Measurements from ENCODE around the gene NEK2.
A peak's percentile ranks its signal among the peaks of the same experiment; 100 is the strongest.
"Not testable (repeated sequence)": the region's sequence is repeated elsewhere in the genome, so short reads cannot be mapped to it uniquely, and the experiment has no call there.

NEK2 gene

DNA sequence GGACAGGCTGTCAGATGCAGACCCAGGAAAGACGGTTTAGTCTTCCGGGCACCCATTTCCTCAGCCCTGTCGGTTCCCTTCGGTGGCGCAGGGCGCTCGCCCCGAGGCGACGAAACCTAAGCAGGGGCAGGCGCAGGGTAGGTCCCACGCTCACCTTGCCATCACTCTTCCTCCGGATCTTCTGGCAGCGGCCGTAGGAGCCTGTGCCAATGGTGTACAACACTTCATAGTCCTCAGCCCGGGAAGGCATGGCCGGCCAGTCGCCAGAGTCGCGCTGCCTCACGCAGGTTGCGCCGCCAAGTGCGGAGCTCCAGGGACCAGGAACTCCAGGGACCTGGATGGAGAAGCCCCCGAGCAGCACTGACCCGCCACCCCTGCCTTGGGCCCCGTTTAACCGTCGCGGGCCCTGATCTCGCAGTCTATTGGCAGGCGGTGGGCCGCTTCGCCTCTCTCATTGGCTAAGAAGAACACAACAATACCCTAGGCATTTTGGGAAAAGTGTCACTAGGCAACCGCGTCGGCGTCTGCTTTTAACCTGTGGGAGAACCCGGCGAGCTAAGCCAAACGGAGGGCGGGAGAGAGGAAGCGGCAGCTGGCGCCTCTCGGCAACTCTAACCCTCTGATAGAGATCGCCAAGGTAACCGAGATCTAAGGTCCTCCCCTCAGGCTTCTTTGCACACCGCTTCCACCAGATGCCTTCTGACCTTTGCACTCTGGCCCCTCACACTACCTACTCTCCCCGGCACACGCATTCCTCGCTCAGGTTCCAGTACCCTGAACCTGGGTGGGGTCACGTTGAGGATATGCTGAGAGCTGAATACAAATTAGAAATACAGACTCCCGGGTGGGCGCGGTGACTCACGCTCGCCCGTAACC, at the start of gene NEK2:
NEK2 (minus strand) TSS at position 392 of the 876 bp plus-strand sequence; CDS start at position 250, 142 bp downstream.
- DNase-seq, result peak; percentile 100

DNA sequence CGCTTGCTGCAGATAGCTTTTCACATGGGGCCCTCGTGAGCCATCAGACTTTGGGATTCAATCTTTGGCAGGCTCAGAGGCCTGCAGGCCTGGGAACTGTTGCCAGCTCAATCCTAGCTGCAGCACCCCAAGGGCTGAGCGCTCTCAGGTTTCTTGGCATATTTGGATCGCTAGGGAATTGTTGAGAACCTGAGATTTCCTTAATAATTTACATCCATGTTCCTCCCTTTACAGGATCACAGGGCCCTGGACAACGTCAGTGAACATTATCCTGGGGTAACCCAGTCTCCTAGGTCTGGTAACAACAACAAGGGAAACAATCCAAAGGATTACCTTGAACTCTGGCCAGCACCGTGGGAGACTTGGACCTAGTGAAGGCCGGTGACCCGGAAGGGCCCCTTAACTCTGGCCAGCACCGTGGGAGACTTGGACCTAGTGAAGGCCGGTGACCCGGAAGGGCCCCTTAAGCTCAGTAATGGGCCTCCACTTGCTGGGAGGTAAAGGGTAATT, 49.3 kb upstream of the NEK2 start:
- DNase-seq, result no peak

DNA sequence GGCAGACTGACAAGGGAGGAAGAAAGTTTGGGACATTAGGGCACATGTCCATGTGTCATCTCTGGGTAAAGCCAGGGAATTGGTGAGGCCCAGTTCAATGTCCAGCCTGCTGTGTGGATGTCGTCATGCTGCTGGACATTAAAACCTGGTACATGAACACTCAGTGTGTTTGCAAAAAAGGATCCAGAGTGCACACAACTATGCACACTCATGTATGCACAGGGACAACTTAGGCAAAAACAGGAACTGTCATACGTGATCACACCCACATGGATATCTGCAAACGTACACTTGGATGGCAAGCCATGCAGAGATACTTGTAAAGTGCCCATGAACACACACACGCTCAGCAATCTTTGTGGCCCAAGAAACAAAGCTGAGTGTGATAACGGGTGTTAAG, 47.9 kb upstream of the NEK2 start:
- DNase-seq, result no peak

DNA sequence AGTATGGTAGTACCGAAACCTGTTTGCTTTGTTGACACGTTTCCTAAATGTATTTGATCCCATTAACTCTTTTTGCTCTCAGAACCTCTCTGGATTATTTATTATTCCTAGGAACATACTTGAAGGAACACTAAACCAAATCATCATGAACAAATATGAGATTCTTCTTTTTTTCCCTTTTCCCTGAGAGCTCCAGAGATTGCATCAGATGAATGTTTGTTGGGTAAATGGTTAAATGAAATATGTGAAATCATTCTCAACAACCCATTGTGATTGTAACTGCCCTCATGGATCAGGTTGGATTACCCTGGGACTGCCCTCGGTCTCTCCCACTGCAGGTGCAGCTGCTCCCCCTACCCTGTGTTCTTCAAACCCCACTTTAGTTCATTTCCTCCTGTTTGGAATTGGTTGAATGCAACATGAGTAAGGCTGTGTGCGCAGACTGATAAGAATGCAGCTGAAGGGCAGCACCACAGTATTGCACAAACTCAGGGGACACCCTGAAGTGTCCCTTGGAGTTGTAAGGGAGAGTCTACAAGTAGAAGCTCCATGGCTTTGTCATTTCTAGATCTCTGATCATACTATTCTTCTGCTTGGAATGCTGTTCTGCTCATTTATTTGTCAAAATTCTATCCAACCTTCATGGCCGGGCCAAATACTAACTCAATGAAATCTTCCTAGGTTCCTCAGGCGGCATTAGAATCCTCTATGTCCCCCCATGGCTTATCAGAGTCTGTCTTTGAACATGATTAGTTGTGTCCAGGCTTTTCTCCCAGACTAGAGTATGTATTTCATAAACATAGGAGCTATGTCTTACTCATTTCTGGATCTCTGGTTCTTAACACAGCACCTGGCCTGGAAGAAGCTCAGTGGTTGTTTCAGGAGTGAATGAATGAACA, 47.1 kb upstream of the NEK2 start:
- DNase-seq, result no peak

DNA sequence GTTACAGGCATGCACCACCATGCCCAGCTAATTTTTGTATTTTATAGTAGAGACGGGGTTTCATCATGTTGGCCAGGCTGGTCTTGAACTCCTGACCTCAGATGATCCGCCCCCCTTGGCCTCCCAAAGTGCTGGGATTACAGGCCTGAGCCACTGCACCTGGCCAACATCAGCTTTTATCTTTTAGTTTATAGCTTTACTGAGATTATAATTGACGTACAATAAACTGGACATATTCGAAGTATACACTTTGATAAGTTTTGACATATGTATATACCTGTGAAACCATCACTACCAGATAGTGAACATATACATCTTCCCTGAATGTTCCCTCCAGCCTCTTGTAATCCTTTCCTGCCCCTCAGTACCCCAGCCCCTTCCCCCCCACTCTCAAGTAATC, 41.1 kb upstream of the NEK2 start:
- not testable (repeated sequence) for DNase-seq

DNA sequence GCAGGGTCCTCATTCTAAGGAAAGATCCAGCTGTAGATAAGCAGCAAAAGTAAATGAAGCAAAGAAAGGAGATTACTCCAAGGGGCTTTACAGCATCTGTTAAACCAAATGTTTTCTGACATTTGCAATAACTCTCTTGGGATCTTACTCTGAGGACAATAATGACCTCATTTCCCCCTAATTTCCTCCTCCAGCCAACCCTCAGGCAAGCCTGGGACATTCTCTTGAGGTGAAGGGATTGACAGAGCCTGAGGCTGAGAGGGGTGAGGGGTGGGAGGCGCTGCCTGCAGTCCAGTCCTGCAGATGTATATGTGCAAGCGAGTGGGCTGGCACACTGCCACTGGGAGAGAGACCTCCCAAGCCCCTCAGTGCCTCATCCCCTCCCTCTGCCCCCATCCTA, 40.5 kb upstream of the NEK2 start:
- DNase-seq, result no peak

DNA sequence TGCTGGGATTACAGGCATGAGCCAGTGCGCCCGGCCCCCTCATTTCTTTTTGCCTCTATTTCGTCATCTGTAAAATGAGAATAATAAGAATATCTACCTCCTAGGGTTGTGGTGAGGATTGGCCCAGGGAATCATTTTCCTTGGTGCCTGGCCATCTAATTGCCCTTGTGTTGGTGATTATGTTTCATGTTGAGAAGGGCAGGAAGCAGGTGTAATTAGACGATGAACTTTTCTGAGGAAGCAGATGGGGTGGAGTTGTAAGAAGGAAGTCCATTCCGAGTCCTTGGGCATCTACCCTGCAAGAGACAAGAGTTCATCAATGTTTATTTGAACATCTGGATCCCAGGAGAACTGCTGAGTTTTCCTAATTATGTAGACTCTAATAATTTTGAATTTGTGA, 38.7 kb upstream of the NEK2 start:
- DNase-seq, result no peak

DNA sequence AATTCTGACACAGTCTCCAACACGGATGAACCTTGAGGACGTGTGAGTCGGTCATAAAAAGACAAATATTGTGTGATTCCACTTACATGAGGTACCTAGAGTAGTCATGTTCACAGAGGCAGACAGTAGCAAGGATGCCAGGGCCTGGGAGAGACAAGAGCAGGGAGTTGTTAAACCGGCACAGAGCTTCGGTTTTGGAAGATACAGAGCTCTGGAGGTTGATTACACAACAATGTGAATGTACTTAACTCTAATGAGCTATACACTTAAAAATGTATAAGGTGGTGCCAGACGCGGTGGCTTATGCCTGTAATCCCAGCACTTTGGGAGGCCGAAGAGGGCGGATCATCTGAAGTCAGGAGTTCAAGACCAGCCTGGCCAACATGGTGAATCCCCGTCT, 37.8 kb upstream of the NEK2 start:
- no peak for DNase-seq

DNA sequence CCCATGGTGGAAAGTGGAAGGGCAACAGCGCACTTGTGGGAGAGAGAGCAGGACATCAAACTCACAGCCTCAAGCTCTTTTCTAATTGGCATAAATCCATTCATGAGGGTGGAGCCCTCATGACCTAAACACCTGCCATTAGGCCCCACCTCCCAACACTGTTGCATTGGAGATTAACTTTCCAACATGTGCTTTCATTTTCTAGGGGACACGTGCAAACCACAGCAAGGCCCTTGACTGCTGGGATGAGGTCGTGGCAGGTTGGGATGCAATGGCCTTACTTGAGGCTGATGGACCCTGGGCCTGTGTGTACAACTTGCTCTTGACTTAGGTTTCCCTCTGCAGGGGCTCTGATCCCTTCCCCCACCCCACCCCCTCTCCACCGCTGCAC, 35.9 kb upstream of the NEK2 start:
- DNase-seq, result peak; percentile 79

DNA sequence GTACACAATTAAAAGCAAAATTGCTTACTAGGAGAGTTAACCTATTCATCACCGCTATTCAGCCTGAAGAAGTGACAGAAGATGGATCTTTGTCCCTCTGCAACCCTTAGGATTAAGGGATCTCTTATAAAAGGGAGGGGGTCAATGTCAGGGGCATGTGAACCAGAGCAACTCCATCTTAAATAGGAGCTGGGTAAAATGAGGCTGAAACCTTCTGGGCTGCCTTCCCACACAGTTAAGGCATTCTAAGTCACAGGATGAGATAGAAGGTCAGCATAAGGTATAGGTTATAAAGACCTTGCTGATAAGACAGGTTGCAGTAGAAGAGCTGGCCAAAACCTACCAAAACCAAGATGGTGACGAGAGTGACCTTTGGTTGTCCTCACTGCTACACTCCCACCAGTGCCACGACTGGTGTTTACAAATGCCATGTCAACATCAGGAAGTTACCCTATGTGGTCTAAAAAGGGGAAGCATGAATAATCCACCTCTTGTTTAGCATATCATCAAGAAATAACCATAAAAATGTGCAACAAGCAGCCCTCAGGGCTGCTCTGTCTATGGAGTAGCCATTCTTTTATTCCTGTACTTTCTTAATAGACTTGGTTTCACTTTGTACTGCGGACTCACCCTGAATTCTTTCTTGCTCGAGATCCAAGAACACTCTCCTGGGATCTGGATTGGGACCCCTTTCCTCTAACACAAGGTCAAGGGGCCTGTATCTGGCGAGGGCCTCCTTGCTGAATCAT, 35.3 kb upstream of the NEK2 start:
- no peak for DNase-seq

DNA sequence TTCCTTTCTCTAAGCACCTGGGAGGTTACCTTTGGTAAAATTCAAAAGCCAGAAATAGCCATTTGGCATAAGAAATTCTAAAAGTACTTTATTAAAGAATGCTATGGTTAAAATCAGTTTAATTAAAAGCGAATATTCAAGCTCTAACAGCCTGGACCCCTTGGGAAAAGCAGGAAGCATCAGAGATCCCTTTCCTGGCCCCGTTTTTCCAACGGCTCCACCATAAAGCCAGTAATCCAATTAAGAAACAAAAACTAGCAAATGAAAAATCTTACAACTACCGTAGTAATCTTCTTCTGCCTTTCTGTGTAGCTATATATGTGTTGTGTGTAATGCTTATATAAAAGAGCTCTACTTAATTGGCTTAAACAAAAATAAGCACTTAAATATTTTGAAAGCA, 33.5 kb upstream of the NEK2 start:
- no peak for DNase-seq

DNA sequence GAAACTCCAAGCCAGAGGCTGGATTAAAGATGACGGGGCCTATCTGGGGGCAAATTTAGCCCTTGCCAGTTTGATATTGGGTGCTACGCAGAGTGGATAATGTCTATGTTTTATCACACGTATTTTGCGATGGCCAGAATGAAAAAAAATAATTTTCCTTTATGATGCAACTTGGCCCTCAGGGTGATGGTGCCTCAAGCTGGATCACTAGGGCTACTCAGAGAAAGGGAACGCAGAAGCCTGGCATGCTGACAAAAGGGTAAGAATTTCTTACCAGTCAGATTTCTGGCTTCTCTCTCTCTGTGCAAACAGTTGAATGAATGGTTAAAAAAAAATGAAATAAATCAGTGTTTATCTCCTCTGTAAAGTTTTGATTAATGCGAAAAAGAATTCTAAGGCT, 32.6 kb upstream of the NEK2 start:
- DNase-seq, result no peak

DNA sequence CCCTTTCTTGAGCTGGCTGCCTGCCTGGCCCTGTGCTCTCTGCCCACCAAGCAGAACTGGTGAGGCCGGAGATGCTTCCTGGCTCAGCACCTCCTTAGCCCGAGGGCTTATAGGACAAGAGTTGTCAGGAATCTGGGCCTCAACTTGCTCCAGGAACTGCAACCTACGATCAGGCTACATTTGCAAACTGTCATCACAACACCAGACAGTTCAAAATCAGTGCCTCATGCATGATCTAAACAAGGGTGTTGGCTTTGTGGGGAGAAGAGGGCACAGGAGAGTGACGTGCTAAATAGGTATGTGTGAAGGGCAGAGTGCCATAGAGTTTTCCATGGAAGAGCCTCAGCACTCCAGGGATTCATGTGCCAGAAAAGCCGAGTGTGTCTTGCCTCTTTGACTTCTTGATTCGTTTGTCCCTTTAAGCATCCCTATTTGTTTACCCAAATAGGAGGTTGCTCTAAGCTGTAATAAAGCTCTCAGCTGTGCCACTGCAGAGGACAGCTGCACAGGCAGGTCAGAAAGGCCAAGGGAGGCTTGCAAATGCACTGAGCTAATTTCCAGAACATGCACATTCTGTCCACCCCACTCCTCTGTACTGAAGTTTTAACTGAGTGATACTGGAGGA, 30.2 kb upstream of the NEK2 start:
- peak; percentile 56 for DNase-seq

DNA sequence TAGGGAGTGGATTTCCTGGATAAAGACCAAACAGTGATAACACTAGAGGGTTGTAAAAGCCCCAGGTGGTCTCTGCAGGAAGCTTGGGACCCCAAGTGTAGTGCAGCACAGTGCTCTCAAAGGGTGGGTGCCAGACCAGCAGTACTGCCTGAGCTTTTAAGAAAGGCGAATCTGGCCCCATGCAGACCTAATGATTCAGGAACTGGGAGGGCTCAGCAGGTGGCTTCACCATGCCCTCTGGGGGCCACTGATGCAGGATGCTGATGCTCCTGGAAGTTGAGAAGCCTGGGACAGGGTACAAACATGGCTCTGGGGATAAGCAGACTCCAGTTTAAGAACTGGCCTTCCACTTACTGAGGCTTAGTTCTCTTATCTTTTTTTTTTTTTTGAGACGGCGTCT, 29.1 kb upstream of the NEK2 start:
- DNase-seq, result peak; percentile 75

DNA sequence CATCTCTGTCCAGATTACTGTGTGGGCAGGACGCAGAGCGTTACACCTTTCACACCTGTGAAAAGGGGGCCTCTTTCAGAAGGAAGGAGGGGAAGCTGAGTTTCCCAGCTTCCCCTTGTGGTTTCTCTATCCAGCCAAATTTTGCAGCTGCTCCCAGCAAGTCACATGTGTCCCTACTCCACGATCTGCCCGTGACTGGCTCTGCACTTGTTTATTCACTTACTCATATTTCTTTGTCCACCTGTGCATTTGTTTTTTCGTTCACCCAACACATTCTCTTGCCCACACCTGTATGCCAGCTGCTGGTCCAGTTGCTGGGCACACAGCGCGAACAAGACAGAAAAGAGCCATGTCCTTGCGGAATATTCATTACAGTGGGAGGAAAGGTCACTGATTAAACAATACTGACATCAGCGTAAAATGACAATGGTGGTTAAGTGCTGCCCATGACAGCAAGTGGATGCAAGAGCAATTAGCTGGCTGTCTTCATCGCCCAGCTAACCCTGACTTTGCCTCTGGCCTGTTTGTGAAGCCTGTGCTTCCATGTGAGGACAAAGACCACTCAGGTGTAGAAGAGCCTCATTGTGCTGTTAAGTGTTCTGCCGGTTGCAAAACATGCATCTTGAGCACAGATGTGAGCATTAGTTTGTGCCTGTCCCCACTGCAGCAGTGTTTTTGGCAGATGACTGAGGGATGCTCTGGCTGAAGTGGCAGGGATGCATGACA, 28.6 kb upstream of the NEK2 start:
- peak; percentile 99 for DNase-seq

DNA sequence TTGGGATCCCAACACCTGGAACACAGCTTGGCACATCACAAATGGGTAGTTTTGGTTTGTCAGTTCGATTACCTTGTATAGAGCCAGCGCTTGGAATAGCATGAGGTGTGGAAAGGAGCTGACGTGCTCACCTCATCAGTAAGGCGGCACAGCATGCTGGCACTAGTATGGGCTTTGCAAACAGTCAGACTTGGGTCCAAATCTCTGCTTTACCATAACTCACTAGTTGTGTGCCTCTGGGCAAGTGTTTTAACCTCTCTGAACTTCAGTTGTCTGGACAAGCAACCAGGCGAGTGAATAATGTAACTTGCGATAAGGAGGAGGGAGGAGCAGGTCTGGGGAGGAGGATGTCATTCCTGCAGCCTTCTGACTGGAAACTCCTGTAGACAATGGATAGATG, 26.3 kb upstream of the NEK2 start:
- no peak for DNase-seq

DNA sequence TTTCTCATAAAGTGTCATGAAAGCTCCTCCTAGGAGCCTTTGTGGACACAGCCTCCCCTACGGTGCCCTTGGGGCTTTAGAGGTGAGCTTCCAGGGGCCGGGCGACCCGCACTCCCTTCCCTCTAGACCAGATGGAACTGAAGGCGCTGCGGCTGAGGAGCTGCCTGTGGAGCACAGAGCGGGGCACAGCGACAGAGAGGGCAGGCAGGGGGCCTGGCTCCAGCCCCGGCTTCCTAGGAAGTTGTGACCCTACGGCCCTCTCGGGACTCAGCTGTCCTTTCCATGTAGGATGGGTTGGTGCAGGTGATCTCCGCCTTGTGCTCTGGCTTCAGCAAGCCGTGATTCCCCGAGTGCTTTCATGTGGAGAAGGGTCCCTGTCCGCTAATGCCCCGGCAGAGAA, 23.6 kb upstream of the NEK2 start:
- DNase-seq, result no peak

DNA sequence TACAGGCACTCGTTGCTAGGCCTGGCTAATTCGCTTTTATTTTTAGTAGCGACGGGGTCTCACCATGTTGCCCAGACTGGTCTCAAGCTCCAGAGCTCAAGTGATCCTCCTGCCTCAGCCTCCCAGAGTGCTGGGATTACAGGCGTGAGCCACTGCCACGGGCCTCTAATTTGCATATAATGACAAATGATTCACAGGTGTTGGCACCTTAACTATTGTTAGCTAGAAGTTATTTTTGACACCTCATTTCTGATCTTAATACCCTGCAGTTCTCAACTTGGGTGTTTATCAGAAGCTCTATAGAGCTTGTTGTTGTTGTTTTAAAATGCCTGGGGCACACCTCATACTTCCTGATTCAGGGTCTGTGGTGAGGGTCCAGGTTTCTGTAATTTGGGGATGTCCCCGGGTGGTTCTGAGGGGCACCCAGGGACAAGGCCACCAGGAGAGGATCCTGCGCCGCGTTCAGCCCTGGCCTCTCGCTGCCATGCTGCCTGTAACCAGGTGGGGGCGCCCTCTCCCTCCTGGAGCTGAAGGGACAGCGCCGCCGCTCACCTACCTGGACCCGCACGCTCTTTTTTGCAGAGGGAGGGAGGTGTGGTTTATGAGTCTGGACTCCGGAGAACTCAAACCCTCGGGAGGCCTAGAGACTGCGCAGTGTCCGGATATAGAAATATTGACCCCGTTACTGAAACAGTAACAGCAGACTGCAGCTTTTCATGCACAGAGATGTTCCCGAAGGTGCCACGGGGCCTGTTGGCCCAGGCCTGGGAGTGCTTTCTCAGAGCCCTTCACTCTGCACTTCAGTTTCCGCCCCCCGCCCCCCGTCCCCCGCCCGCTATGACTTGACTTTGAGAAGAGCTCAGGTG, 23.0 kb upstream of the NEK2 start:
- peak; percentile 97 for DNase-seq

DNA sequence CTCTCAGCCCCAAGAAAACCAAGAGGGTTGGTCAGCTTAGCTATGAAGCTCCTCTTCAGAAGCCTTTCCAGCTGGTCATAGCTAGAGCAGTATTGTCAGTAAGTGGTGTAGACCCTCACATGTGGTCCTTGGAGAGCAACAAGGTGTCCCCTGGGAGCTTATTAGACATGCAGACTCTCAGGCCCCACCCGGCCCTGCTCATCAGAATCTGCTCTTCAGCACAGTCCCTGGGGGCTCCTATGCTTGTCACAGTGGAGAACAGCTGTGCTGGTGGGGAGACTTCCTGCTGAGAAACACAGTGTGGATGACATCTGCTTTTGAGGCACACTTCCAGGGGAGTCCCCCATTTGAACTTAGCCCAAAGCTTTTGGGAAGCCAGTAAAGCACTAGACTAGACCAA, 21.9 kb upstream of the NEK2 start:
- DNase-seq, result no peak

DNA sequence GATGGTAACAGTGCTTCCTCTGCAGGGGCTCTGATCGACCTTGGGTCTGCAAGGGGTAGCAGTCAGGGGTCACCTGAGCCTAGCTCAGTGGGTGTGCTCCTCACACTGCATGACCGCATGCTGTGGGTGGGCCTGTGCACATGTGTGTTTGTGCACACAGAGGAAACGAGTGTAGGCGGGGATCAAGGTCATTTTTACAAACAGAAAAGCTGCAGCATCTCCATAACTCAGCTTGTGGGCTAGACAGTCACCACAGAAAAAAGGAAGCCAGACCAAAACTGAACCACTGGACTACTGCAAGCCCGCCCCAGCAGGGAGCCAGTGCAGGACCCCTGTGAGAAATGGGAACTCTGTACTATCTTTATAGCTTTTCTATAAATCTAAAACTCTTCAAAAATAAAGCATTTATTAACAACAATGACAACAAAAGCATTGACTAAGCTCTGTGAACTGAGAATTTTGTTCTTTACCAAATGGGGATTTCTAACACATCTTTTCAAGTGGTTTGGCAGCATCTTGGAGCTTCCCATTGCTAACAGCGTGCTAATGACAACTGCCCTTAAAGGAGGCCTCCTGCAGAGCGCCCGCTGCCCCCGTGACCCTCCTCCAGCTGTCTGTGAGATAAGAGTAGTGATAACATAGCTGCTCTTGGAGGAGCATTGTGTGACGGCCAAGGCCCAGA, 19.9 kb upstream of the NEK2 start:
- no peak for DNase-seq
